Smooth muscle cell (in vitro differentiated cells): ENCODE results near the gene DDX25. TPM values are rescaled to one million over a fixed set of nuclear protein-coding genes. Genes with fewer than 3 reads are reported as not detected.

Experiments used
- DNase-seq: peaks from one replicate; lab custom pipeline; 2025; ENCODE audit not compliant: unreplicated experiment; lab: John Stamatoyannopoulos, UW
- H2AFZ ChIP-seq: fragments of 200-600 bp; sonication (generic); 2 replicates; pipeline ENCODE4 v1.6.0; 2016; ENCODE audit warnings: antibody characterized with exemption, low read depth, mild to moderate bottlenecking
- H3F3A ChIP-seq: fragments of 200-600 bp; sonication (generic); 2 replicates; pipeline ENCODE4 v1.6.0; 2017; ENCODE audit warnings: antibody characterized with exemption, low read depth
- H3K27ac ChIP-seq: fragments of 200-600 bp; sonication (generic); 2 replicates; pipeline ENCODE4 v1.5.1; 2016; ENCODE audit warnings: low read depth, mild to moderate bottlenecking
- H3K27me3 ChIP-seq: fragments of 200-600 bp; sonication (generic); 2 replicates; pipeline ENCODE4 v1.6.1; 2016; ENCODE audit warnings: low read depth, mild to moderate bottlenecking
- H3K36me3 ChIP-seq: fragments of 200-600 bp; sonication (generic); 2 replicates; pipeline ENCODE4 v1.5.1; 2016; ENCODE audit warnings: low read depth
- H3K4me1 ChIP-seq: fragments of 200-600 bp; sonication (generic); 2 replicates; pipeline ENCODE4 v1.5.1; 2016; ENCODE audit warnings: low read depth
- H3K4me2 ChIP-seq: fragments of 200-600 bp; sonication (generic); 2 replicates; pipeline ENCODE4 v1.6.0; 2016; ENCODE audit warnings: mild to moderate bottlenecking
- H3K4me3 ChIP-seq: fragments of 200-600 bp; sonication (generic); 2 replicates; pipeline ENCODE4 v1.5.1; 2016; ENCODE audit warnings: mild to moderate bottlenecking
- H3K79me2 ChIP-seq: fragments of 200-600 bp; sonication (generic); 2 replicates; pipeline ENCODE4 v1.6.0; 2016; ENCODE audit warnings: low read depth, mild to moderate bottlenecking
- H3K9ac ChIP-seq: fragments of 200-600 bp; sonication (generic); 2 replicates; pipeline ENCODE4 v1.6.0; 2016; ENCODE audit warnings: low read depth
- H3K9me3 ChIP-seq: fragments of 200-600 bp; sonication (generic); replicated peaks from 2 replicates; pipeline ENCODE4 v1.5.1; 2016; ENCODE audit warnings: low read depth
- H4K20me1 ChIP-seq: fragments of 200-600 bp; sonication (generic); 2 replicates; pipeline ENCODE4 v1.6.0; 2016; ENCODE audit warnings: low read depth
- WGBS: methylation state at CpG from one replicate; pipeline ENCODE4 v1.1.7; 2016; ENCODE audit warnings: low lambda C conversion rate; 5-methylcytosine and 5-hydroxymethylcytosine counted together
- polyA plus RNA-seq: library from polyadenylated mRNA; unstranded; fragments of >200 nt; fragmentation: Nextera tagmentation; extraction: Ambion mirVana; gene quantifications from 2 replicates; pipeline ENCODE4 v1.2.1, GENCODE V29; 2016
- total RNA-seq: library from RNA; depleted of rRNA; stranded (reverse); fragments of >200 nt; gene quantifications from 2 replicates; pipeline ENCODE4 v1.2.3, GENCODE V29; 2014
- TF ChIP-seq, protein P1 (sequence below): fragments of 200-600 bp; sonication (generic); IDR thresholded peaks from 2 replicates; pipeline ENCODE4 v1.5.1; 2017; ENCODE audit warnings: borderline replicate concordance, mild to moderate bottlenecking, antibody characterized with exemption; ENCODE audit not compliant: insufficient read depth, poor library complexity, severe bottlenecking

DDX25 gene
- total and polyA plus RNA-seq, 2 experiments from 2014 or later, result 0.09 TPM; not detected in 1

DNA sequence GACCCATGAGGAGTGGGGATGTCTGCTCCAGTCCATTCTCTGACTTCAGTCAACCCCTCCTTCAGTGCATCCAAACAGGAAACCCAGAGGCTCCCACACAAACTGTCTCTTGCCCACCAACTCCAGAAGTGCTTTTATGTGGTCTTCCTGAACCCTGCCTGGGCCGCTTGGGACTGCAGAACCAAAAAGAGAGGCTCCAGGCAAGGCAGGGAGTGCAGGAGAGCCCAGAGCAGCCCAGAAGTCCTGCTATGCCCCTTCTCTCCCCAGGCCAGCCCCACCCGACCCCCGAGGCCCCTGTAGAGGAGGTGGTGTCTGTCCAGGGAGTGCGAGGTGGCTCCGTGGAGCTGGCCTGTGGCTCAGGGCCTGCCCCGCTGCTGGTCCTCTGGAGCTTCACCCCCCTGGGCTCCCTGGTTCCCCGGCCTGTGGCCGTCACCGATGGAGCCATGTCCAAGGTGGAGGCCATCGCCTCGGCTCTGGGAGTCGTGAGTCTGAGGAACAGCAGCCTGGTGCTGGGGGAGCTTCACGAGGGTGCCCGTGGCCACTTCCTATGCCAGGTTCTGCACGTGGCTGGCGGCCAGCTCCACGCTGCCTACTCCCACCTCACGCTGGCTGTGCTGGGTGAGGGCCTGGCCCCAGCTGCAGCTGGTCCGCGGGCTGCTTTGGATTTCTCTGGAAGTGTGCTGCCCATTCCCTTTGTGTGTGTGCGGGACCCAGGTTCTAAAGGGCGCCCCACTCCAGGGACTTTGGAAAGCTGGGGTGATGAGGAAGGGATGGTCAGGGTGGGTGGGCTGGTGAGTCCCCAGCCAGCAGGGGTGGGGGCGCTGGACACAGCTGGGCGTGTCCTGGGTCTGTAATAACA lies 43.3 kb downstream of the DDX25 start:
- Histone ChIP-seq H3K9me3 (no peaks in the 10 kb centered on the region), H2AFZ (no peak overlapping the region), H3K27ac (no peak overlapping the region), H3K79me2 (no peaks in the 10 kb centered on the region), H3K27me3 (no peaks in the 10 kb centered on the region), H4K20me1 (no peaks in the 10 kb centered on the region), H3K4me2 (no peak overlapping the region), H3K9ac (no peak overlapping the region), H3K4me1 (no peaks in the 10 kb centered on the region), H3K4me3 (no peak overlapping the region), H3K36me3 (no peaks in the 10 kb centered on the region), H3F3A (no peaks in the 10 kb centered on the region)
- DNase-seq, result no peak
- TF ChIP-seq, protein P1, sequence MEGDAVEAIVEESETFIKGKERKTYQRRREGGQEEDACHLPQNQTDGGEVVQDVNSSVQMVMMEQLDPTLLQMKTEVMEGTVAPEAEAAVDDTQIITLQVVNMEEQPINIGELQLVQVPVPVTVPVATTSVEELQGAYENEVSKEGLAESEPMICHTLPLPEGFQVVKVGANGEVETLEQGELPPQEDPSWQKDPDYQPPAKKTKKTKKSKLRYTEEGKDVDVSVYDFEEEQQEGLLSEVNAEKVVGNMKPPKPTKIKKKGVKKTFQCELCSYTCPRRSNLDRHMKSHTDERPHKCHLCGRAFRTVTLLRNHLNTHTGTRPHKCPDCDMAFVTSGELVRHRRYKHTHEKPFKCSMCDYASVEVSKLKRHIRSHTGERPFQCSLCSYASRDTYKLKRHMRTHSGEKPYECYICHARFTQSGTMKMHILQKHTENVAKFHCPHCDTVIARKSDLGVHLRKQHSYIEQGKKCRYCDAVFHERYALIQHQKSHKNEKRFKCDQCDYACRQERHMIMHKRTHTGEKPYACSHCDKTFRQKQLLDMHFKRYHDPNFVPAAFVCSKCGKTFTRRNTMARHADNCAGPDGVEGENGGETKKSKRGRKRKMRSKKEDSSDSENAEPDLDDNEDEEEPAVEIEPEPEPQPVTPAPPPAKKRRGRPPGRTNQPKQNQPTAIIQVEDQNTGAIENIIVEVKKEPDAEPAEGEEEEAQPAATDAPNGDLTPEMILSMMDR, result no peak
- 94% methylated on average over 22 of the region's 24 CpGs for WGBS

DNA sequence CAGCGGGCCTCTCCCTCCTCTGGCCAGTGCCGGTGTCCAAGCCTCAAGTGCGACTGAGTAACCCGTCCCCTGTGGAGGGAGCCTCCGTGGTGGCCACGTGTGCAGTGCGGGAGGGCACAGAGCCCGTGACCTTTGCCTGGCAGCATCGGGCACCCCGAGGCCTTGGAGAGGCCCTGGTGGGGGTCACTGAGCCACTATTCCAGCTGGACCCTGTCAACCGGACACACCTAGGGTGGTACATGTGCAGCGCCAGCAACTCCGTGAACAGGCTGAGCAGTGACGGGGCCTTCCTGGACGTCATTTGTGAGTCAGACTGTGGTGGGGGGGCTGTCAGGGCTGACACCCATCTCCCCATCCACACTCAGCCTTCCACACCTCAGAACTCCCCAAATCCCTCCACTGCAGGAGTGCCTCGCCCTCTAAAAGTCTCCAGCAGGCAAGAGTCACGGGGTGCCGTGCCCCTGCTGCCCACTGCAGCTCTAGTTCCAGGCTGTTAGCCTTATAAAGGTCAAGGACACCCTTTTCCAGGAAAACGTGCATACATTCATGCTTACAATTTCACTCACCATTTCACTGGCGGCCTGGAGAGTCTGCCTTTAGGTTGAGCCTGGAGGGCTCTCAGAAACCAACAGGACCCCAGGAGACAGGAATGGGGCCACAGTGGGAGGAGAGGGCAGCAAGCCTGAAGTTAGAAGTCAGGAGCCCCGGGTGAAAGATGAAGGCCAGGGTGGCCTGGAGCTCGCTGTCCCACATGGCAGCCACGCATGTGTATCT lies 44.2 kb downstream of the DDX25 start:
- H3F3A ChIP-seq, result no peaks in the 10 kb centered on the region
- H3K27me3 ChIP-seq, result no peaks in the 10 kb centered on the region
- H3K4me2 ChIP-seq, result no peak overlapping the region
- TF ChIP-seq, protein P1, result no peak
- H3K9me3 ChIP-seq, result no peaks in the 10 kb centered on the region
- no peaks in the 10 kb centered on the region for H3K79me2 ChIP-seq
- H3K4me3 ChIP-seq, result no peak overlapping the region
- no peak overlapping the region for H3K9ac ChIP-seq
- no peak for DNase-seq
- H3K4me1 ChIP-seq, result no peaks in the 10 kb centered on the region
- 92% methylated on average over 23 of the region's 23 CpGs for WGBS
- no peak overlapping the region for H3K27ac ChIP-seq
- H3K36me3 ChIP-seq, result no peaks in the 10 kb centered on the region
- H2AFZ ChIP-seq, result no peak overlapping the region
- H4K20me1 ChIP-seq, result no peaks in the 10 kb centered on the region

DNA sequence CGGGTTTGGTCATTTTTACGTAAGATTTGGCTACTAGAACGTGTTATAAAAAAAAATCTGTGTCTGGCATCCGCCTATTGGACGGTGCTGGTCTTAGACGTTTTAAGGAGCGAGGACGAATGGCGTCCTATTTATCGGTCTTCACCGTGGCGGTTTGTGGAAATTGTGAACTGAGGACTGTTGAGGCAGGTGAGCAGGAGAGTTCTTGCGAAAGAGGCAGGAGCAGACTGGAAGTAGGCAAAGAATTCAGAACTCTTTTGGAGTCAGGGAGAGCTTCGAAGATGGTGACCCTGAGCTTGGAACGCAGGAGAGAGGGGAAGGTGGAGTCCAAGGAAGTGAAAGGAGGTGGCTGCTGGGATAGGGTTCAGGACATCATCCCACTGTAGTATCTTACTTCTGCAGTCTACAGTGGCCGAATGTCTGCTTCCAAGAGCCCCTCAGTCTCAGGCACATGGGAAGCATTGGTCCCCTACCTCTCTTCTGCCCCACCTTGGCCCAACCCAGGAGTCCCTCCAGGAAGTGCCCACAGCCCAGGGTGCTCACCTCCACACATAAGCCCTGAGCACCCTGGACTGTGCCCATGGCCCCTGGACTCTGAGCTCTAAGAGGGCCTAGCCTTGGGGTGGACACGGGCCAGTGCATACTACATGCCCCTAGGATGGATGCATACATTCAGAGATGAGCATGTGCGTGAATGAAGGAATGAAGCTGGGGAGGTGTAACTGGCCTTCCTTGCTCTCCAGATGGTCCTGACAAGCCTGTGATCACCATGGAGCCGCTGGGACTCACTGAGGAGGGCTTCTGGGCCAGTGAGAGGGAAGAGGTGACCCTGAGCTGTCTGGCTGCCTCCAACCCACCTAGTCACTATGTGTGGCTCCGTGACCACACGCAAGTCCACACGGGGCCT lies 45.2 kb downstream of the DDX25 start:
- WGBS, result 93% methylated on average over 20 of the region's 22 CpGs
- no peaks in the 10 kb centered on the region for H3K27me3 ChIP-seq
- no peaks in the 10 kb centered on the region for H3F3A ChIP-seq
- no peak overlapping the region for H3K9ac ChIP-seq
- H3K4me3 ChIP-seq, result no peak overlapping the region
- H3K4me2 ChIP-seq, result no peak overlapping the region
- TF ChIP-seq, protein P1, result no peak
- H3K27ac ChIP-seq, result no peak overlapping the region
- DNase-seq, result no peak
- no peaks in the 10 kb centered on the region for H3K79me2 ChIP-seq
- H3K36me3 ChIP-seq, result no peaks in the 10 kb centered on the region
- no peaks in the 10 kb centered on the region for H4K20me1 ChIP-seq
- no peaks in the 10 kb centered on the region for H3K9me3 ChIP-seq
- no peak overlapping the region for H2AFZ ChIP-seq
- no peaks in the 10 kb centered on the region for H3K4me1 ChIP-seq
